ENCODE measurements around the gene BLOC1S6.

The BLOC1S6 gene

DNA sequence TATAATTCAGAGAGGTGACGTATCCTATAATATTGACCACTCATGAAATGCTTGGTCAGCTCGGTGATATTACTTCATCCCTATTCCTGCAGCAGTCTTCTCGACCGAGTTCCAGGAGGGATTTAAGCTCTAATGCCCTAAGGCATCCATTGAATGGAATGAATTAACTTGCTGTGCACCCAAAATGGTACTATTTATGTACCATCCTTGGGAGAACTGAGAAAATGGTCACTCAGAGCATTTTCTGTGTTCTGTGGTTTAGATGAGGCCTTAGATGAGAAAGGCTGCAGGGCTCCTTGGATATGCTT, 638 bp downstream of the BLOC1S6 start:
- DNase-seq (ENCODE audit: low read depth in 2 of 2, low spot score in 1 of 2), result no peak

DNA sequence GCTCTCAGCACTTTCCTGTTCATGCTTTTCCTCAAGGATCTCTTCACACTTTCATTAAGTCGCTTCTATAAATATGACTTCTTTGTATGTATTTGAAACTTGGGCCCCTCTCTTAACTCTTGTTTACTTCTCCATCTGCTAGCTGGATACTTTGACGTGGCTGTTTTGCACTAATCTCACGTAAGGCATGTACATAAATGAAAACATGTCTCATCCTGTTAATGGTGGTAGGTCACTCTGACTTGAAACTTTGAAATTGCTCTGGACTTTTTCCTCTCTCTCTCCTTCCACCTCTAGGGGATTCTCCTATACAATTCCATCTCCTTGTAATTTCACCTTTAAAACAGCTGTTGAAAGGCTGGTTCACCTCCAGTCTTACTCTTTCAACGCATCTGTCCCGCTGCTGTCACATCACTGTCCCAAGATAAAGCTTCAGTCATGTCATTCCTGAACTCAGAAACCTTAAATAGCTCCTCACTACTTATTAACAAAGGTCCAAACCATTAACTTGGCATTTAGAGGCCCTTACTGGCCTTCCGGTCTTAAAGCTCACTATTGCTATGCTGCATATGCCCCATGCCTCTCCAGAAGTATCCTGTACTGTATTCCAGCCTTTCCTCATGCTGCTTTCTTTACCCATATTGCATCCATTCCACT, 1.2 kb downstream of the BLOC1S6 start:
- no peak for DNase-seq (ENCODE audit: low read depth in 2 of 2, low spot score in 1 of 2)

GRCh38 chr15:45589256-45589655, 2.1 kb downstream of the BLOC1S6 start:
- DNase-seq (ENCODE audit: low read depth in 2 of 2, low spot score in 1 of 2), result no peak

DNA sequence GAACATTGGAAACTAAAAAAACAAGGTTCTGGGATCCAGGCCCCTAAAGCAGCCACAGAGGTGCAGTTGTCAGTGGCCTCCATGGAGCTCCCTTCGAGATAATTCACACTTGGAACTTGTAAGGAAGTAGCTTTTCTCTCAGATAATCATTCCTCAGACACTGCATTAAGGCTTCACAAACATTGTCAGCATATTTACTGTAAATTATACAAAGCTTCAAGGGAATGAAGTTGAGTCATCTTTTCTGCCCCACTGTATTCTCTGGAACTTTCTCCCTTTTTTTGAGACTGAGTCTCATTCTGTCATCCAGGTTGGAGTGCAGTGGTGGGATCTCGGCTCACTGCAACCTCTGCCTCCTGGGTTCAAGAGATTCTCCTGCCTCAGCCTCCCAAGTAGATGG, 7.1 kb downstream of the BLOC1S6 start:
- no peak for DNase-seq (ENCODE audit: low read depth in 2 of 2, low spot score in 1 of 2)

- no peak for DNase-seq (ENCODE audit: low read depth in 2 of 2, low spot score in 1 of 2)
Measured at GRCh38 chr15:45594835-45595530, 7.8 kb downstream of the BLOC1S6 start.

DNA sequence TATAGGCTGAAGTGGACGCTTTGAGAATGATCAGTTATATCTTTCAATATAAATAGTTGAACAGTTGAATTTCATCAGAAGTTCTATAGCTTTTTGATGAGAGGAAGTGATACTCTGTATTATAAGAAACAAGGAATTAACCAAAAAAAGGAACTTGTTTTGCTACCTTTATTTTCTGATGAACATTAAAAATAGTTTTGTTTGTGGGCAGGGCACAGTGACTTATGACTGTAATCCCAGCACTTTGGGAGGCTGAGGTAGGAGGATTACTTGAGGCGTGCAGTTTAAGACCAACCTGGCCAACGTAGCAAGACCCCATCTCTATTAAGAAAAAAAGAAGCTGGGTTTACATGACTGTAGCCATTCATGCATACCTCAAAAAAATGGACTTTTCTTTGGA, 16.7 kb downstream of the BLOC1S6 start:
- no peak for DNase-seq (ENCODE audit: low read depth in 2 of 2, low spot score in 1 of 2)

GRCh38 chr15:45604326-45604725, 17.1 kb downstream of the BLOC1S6 start:
- no peak for DNase-seq (ENCODE audit: low read depth in 2 of 2, low spot score in 1 of 2)

DNA sequence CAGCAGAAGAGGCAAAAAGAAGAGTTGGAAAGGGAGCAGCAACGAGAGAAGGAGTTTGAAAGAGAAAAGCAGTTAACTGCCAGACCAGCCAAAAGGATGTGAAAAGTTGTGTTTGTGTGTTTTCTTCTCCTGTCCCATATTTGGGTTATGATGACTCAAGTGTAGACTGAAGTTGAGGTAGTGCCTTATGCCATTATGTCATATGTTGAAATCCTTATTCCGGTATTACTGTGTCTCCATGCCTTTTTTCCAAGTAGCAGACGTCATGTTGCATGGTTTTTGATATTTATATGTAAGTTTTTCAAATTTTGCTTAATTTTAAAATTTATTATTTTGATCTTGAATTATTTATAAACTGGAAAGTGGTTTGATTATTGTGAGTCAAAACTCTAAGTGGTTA, 19.2 kb downstream of the BLOC1S6 start:
- no peak for DNase-seq (ENCODE audit: low read depth in 2 of 2, low spot score in 1 of 2)

DNA sequence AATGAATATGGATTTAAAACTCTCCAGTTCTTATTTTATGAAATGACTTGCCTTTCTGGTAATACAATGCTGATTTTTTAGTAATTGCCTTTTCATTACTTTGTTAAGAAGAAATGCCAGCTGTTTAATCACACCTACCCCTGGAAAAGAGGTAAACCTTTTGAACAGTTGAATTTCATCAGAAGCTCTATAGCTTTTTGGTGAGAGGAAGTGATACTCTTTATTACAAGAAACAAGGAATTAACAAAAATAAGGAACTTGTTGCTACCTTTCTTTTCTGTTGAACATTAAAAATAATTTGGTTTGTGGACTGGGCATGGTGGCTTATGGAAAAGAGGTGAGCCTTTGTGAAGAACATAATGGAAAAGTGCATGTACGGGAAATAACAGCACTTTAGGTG, 19.7 kb downstream of the BLOC1S6 start:
- no peak for DNase-seq (ENCODE audit: low read depth in 2 of 2, low spot score in 1 of 2)

GRCh38 chr15:45611305-45611704, 24.1 kb downstream of the BLOC1S6 start:
- DNase-seq (ENCODE audit: low read depth in 2 of 2, low spot score in 1 of 2), result no peak

DNA sequence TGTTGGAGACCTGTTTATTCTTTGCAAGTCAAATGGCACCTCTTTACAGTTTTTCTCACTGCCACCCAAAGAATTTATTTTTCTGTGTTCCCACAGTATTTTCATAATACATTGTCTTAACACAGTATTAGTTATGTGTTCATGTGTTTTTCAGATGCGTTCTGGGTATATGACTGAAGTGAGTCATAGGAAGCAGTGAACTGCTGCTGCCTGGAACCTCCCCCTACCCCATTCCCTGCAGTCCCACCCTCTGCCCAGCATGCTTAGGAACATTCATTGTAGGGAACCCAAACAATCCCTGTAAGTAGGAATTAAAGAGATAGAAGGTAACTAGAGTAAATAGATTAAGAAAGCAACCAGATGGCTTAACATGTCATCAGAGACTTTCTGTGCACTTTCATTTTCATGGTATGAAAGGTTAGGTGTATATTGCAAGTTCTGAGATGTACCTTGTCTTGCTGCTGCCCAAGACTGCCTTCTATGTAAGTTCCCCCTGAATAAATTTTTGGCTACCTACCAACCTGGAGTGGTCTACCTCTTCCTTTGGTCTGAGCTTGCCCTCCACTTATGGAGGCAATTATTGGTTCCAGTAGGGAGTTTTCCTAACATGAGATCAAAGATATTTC, 25.7 kb downstream of the BLOC1S6 start:
- DNase-seq (ENCODE audit: low read depth in 2 of 2, low spot score in 1 of 2), result no peak

GRCh38 chr15:45616901-45617323, 29.7 kb downstream of the BLOC1S6 start:
- DNase-seq (ENCODE audit: low read depth in 2 of 2, low spot score in 1 of 2), result no peak

- no peak for DNase-seq (ENCODE audit: low read depth in 2 of 2, low spot score in 1 of 2)
Measured at GRCh38 chr15:45618813-45619212, 31.6 kb downstream of the BLOC1S6 start.

GRCh38 chr15:45628136-45628535, 41.0 kb downstream of the BLOC1S6 start:
- DNase-seq (ENCODE audit: low read depth in 2 of 2, low spot score in 1 of 2), result no peak

- DNase-seq (ENCODE audit: low read depth in 2 of 2, low spot score in 1 of 2), result no peak
Measured at GRCh38 chr15:45630917-45631691, 43.9 kb downstream of the BLOC1S6 start.

GRCh38 chr15:45631776-45632175, 44.6 kb downstream of the BLOC1S6 start:
- DNase-seq (ENCODE audit: low read depth in 2 of 2, low spot score in 1 of 2), result no peak

- DNase-seq (ENCODE audit: low read depth in 2 of 2, low spot score in 1 of 2), result peak; percentile 31 to 36
Measured at GRCh38 chr15:45634432-45635190, 47.4 kb downstream of the BLOC1S6 start, which contains the start of gene SQOR. TSS of gene SQOR (plus strand) at chr15:45635029. CDS start at chr15:45658924, 23,895 bp downstream.

GRCh38 chr15:45635191-45635638, 48.0 kb downstream of the BLOC1S6 start:
- DNase-seq (ENCODE audit: low read depth in 2 of 2, low spot score in 1 of 2), result peak; percentile 42 to 46

DNA sequence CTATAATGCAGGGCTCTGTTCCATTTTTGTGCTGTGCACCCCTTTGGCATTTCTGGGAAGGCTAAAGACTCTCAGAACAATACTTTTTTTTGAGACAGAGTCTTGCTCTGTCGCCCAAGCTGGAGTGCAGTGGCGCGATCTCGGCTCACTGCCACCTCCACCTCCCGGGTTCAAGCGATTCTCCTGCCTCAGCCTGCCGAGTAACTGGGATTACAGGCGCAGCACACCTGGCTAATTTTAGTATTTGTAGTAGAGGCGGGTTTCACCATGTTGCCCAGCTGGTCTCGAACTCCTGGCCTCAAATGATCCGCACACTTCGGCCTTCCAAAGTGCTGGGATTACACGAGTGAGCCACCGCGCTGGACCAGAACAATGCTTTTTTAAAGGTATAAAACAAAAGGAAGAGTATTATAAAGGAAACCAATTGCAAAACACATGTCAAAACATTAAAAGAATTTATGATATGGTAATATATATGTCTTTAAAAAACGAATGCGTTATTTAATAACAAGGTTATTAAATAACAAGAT, 48.6 kb downstream of the BLOC1S6 start:
- no peak for DNase-seq (ENCODE audit: low read depth in 2 of 2, low spot score in 1 of 2)

DNA sequence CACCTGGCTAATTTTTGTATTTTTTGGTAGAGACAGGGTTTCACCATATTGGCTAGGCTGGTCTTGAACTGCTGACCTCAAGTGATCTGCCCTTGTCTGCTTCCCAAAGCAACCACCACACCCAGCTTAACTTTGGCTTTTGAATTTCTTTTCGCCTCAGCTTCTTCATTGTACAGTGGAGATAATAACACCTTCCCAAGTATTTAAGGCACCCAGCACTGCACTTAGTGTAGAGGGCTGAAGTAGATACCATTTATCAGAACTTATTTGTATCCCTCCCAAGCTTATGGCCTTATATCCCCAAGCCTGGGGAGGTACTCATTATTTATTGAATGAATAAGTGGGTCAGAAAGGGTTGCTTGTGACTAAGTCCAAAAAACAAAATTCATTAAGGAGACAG, 50.0 kb downstream of the BLOC1S6 start:
- DNase-seq (ENCODE audit: low read depth in 2 of 2, low spot score in 1 of 2), result no peak

Measured in stimulated activated CD8-positive, alpha-beta memory T cell treated with anti-CD3 and anti-CD28 coated beads, Interleukin-4, amount 100 ng/mL, for 1 hour (primary cell).